ENCODE measurements around the gene TSPOAP1. TPM values are rescaled to one million over a fixed set of nuclear protein-coding genes. Genes with fewer than 3 reads are reported as not detected.

The TSPOAP1 gene
- total and polyA plus RNA-seq, 3 donors from 2014 or later, result 7.2 to 13.0 (median 8.2) TPM

GRCh38 chr17:58319173-58320162 is 9.1 kb downstream of the TSPOAP1 start:
- no peaks in the 10 kb centered on the region for H3K9me3 ChIP-seq
- no peak for DNase-seq
- no peaks in the 10 kb centered on the region for H3K36me3 ChIP-seq (ENCODE audit: low read depth, missing control alignments)
- intact Hi-C loops (cut with DNase I; ENCODE audit: low total_unique reads), result no loop called here
- no peaks in the 10 kb centered on the region for H3K27me3 ChIP-seq
- WGBS, 2 donors, result 86 to 92% methylated on average over 14 to 25 of the region's 25 CpGs
- H3K4me1 ChIP-seq, result no peaks in the 10 kb centered on the region
- H3K27ac ChIP-seq, result no peak overlapping the region
- no peak for TF ChIP-seq POLR2A (IDR thresholded peaks at IDR 0.05)
- TF ChIP-seq CTCF (IDR thresholded peaks at IDR 0.05), result no peak
- no peak overlapping the region for H3K4me3 ChIP-seq

- Histone ChIP-seq H3K4me1 (no peaks in the 10 kb centered on the region), H3K27ac (no peak overlapping the region), H3K4me3 (no peak overlapping the region), H3K27me3 (no peaks in the 10 kb centered on the region), H3K9me3 (no peaks in the 10 kb centered on the region), H3K36me3 (ENCODE audit: low read depth, missing control alignments) (no peaks in the 10 kb centered on the region)
- WGBS, 2 donors, result 83 to 86% methylated on average over 4 to 7 of the region's 7 CpGs
- no peak for DNase-seq
- TF ChIP-seq CTCF (IDR thresholded peaks at IDR 0.05) (no peak), POLR2A (IDR thresholded peaks at IDR 0.05) (no peak)
- intact Hi-C loops (cut with DNase I; ENCODE audit: low total_unique reads), result no loop called here
These were observed 9.9 kb downstream of the TSPOAP1 start for GRCh38 chr17:58318627-58319172.

GRCh38 chr17:58318065-58318481 is 10.5 kb downstream of the TSPOAP1 start:
- H3K4me3 ChIP-seq, result no peak overlapping the region
- TF ChIP-seq POLR2A (IDR thresholded peaks at IDR 0.05) (no peak), CTCF (IDR thresholded peaks at IDR 0.05) (no peak)
- H3K4me1 ChIP-seq, result no peaks in the 10 kb centered on the region
- H3K27me3 ChIP-seq, result no peaks in the 10 kb centered on the region
- intact Hi-C loops (cut with DNase I; ENCODE audit: low total_unique reads), result no loop called here
- no peaks in the 10 kb centered on the region for H3K9me3 ChIP-seq
- no peak for DNase-seq
- 93 to 95% methylated on average over 9 of the region's 9 CpGs for WGBS, 2 donors
- no peak overlapping the region for H3K27ac ChIP-seq
- no peaks in the 10 kb centered on the region for H3K36me3 ChIP-seq (ENCODE audit: low read depth, missing control alignments)

GRCh38 chr17:58317421-58318064 is 11.1 kb downstream of the TSPOAP1 start:
- TF ChIP-seq POLR2A (IDR thresholded peaks at IDR 0.05) (no peak), CTCF (IDR thresholded peaks at IDR 0.05) (peak in 2 of 3 experiments; percentile 40 to 41)
- intact Hi-C loops (cut with DNase I; ENCODE audit: low total_unique reads), result no loop called here
- 35 to 48% methylated on average over 5 of the region's 5 CpGs for WGBS, 2 donors
- no peaks in the 10 kb centered on the region for H3K27me3 ChIP-seq
- no peaks in the 10 kb centered on the region for H3K36me3 ChIP-seq (ENCODE audit: low read depth, missing control alignments)
- H3K9me3 ChIP-seq, result no peaks in the 10 kb centered on the region
- no peak overlapping the region for H3K4me3 ChIP-seq
- H3K27ac ChIP-seq, result no peak overlapping the region
- no peaks in the 10 kb centered on the region for H3K4me1 ChIP-seq
- peak; percentile 66 for DNase-seq

Data from testis (tissue), 3 donors.